GM19035 (cell line): ENCODE measurements around the gene KRTAP5-10.
"Not testable (repeated sequence)": the region's sequence is repeated elsewhere in the genome, so short reads cannot be mapped to it uniquely, and the experiment has no call there.

ENCODE experiments used
- ATAC-seq: cut with Tn5 transposase; IDR thresholded peaks from one replicate; pipeline ENCODE4 v1.9.1; 2021; ENCODE audit not compliant: unreplicated experiment

The KRTAP5-10 gene, protein sequence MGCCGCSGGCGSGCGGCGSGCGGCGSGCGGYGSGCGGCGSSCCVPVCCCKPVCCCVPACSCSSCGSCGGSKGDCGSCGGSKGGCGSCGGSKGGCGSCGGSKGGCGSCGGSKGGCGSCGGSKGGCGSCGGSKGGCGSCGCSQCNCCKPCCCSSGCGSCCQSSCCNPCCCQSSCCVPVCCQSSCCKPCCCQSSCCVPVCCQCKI

DNA sequence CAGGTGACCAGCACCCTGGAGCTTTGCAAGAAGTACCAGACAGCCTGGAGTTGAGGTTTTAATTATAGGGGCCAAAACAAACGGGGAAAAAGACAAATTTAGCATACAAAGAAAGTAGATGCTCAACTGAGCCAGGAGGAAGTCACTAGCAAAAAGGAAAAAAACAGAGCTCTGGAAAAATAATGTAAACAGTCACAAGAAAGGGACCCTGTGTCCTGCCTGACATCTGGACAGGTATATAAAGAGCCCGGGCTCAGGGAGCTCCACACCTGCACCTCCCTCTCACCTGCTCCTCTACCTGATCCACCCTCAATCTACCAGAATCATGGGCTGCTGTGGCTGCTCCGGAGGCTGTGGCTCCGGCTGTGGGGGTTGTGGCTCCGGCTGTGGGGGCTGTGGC, at the start of gene KRTAP5-10:
KRTAP5-10 (plus strand) TSS at position 301 of the 400 bp plus-strand sequence; CDS start at position 326, 25 bp downstream.
- no peak for ATAC-seq

DNA sequence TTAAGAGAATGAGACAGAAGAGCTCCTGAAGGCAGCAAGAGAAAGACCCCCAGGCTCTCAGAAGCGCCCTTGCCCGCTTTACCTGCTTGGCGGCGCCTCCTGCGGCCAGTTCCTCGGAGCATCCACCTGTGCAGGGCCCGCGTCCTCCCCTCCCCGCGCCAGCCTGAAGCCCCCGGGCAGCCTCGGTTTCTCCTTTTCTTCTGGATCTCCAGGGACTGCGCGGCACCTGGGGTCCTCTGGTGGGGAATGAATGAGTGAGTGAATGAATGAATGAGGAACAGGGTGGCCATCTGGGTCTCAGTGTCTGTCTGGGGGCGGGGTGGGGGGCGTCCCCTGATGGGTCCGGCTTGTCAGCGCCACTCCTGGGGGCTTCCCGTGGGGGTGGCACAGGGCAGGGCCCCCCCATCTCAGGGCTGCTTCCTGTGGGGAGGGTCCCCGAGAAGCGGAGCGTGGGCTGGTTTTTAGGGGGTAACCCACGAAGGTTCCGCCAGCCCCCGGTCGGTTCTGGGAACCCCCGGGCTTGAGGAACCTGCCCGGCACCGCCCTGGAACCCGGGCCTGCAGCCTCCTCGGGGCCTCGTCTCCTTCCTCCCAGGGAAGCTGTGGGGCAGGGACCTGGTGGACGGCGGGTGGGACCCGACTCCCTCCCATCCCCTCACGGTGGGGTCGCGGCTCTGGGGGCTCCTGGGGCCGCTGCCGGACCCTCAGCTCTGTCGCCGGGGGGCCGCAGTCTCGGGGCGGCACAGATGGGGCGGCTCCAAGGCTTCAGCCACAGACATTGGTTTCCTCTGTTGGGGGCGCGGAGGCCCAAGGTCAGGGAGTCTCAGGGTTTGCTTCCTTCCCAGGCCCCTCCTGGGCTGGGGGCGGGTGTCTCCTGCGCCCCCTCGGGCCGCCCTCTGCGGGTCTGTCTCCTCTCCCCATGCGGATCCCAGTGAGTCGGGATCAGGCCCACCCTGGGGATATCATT, 46.6 kb upstream of the KRTAP5-10 start:
- no peak for ATAC-seq

DNA sequence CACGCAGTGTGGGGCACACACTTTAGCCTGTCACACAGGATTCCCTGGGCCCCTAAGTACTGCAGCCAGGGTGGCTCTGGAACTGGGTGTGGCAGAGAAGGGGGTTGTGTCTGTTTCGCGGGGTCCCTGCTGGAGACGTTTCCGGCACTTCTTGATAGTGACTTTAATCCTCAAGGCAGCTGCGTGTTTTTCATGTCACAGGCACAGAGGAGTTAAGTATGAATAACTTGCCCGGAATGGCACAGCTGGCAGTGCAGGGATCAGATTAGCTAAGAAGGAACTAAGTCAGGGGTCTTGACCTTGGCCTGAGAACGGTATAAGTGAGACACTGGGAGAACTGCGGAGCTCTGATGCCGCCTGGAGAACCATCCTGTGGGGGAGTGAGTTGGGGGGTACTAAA, 45.8 kb upstream of the KRTAP5-10 start:
- ATAC-seq, result no peak

DNA sequence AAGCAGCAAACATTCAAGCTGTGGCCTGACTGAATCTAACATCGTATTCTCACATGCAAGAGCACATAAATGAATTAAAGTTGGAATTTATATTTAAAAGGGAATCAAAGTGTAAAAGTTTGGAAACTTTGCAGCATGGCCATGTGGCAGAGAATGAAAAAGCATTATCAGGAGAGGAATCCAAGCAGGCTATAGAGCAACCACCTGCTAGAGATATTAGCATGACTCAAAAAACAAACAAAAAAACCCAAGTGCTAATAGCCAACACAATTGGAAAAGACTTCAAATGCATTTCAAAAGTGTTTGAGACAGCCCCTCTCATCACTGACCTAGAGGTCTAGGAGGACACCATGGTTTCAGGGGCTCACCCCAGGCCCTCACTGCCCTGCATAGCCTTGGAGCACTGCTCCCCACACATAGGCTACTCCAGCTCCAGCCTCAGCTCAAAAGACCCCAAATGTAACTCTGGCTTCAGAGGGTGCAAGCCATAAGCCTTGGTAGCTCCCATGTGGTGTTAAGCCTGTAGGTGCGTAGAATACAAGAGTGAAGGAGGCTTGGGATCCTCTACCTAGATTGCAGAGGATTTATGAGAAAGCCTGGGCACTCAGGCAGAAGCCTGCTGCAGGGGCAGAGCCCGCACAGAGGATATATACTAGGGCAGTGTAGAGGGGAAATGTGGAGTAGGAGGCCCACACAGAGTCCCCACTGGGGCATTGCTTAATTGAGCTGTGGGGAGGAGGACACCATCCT, 40.0 kb upstream of the KRTAP5-10 start:
- no peak for ATAC-seq

DNA sequence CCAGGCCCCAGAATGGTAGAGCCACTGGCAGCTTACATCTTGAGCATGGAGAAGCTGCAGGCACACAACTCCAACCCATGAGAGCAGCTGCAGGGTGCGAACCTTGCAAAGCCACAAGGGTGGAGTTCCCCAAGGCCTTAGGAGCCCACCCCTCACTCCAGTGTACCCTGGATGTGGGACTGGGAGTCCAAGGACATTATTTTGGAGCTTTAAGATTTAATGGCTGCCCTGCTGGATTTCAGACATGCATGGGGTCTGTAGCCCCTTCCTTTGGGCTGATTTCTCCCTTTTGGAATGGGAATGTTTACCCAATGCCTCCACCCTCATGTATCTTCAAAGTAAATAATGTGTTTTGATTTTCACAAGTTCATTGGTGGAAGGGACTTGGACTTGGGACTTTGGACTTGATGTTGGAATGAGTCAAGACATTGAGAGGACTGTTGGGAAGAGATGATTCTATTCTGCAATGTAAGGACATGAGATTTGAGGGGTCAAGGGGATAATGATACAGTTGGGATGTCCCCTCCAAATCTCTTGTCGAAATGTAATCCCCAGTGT, 39.3 kb upstream of the KRTAP5-10 start:
- ATAC-seq, result no peak

DNA sequence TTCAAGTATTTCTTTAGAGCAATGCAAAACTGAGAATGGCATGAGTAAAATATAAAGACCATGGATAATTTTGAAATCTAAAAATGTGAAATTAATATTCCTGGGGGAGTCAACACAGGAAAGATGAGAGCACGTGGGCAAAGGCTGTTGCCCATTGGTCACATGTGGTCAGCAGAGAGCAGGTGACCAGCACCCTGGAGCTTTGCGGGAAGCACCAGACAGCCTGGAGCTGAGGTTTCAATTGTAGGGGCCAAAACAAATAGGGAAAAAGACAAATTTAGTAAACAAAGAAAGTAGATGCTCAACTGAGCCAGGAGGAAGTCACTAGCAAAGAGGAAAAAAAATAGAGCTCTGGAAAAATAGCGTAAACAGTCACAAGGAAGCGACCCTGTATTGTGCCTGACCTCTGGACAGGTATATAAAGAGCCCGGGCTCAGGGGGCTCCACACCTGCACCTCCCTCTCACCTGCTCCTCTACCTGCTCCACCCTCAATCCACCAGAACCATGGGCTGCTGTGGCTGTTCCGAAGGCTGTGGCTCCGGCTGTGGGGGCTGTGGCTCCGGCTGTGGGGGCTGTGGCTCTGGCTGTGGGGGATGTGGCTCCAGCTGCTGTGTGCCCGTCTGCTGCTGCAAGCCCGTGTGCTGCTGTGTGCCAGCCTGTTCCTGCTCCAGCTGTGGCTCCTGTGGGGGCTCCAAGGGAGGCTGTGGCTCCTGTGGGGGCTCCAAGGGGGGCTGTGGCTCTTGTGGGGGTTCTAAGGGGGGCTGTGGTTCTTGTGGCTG, 38.4 kb upstream of the KRTAP5-10 start, which contains the start of gene KRTAP5-7:
KRTAP5-7 (plus strand) TSS at position 472 of the 780 bp plus-strand sequence; CDS start at position 506, 34 bp downstream.
- not testable (repeated sequence) for ATAC-seq

DNA sequence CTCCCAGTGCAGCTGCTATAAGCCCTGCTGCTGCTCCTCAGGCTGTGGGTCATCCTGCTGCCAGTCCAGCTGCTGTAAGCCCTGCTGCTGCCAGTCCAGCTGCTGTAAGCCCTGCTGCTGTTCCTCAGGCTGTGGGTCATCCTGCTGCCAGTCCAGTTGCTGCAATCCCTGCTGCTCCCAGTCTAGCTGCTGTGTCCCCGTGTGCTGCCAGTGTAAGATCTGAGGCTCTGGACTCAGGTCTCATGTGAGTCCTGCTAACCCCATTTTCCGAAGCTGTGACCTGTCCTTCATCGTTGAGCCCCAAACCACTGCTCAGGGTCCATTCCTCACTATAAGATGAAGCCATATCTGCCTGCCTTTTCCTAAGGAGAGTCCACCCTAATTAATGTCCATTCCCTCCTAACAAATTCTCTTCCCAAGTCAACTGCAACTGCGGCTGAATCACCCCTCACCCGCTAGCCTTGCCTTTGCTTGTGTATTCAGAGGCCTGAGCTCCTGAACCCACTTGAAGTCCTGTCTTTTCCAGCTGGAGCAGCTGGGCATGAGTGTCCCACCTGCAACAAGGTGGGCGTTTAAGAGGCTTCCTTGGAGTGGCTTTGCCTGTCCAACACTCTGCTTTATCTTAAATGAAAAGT, 37.7 kb upstream of the KRTAP5-10 start:
- ATAC-seq, result no peak

DNA sequence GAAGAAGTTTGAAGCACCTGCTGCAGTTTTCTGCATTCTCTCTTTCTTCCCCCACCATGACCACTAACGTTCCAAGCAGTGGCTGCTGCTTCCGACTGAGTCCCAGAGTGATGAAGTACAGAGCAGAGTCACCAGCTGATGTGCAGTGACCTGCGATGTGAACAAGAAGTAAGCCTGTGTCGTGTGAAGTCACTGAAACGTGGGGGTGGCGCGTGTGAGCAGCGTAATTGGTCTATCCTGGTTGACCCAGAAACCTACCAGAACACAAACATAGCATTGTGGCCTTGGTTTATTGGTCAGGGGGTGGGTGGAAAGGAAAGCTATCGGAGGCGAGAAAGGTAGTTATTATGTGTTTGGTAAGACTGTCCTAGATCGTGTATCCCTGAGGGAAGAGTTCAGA, 34.8 kb upstream of the KRTAP5-10 start:
- ATAC-seq, result no peak

DNA sequence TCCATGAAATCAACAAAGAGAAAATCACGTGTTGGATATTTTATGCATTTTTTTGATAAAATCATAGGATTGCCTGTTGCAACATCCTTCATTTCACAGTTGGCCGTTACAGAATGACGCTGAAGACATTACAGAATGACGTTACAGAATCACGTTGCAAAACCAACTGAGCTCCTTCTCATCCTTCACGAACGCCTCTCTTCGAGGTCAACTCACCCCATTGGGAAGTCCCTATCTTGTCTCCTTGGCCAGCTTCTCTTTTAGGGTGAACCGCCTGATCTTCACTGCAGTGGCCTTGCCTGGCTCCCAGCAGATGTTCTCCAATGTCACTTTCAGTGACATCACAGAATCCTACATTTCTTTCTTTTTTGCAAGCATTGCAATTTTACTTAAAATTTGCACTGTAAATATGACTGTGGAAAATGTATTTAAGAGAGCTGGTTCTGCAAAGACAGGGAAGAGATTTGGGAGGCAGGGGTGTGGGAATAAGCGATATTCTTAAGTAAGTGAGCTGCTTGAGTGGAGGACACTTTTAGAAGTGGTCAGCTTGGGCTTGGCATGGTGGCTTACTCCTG, 33.2 kb upstream of the KRTAP5-10 start:
- ATAC-seq, result no peak

DNA sequence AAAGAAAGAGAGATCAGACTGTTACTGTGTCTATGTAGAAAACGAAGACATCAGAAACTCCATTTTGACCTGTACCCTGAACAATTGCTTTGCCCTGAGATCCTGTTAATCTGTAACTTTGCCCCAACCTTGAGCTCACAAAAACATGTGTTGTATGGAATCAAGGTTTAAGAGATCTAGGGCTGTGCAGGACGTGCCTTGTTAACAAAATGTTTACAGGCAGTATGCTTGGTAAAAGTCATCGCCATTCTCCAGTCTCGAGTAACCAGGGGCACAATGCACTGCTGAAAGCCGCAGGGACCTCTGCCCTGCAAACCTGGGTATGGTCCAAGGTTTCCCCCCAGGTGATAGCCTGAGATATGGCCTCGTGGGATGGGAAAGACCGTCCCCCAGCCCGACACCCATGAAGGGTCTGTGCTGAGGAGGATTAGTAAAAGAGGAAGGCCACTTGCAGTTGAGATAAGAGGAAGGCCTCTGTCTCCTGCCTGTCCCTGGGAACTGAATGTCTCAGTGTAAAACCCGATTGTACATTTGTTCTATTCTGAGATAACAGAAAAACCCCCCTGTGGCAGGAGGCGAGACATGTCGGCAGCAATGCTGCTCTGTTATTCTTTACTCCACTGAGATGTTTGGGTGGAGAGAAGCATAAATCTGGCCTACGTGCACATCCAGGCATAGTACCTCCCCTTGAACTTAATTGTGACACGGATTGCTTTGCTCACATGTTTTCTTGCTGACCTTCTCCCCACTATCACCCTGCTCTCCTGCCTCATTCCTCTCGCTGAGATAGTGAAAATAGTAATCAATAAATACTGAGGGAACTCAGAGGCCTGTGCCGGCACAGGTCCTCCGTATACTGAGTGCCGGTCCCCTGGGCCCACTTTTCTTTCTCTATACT, 30.4 kb upstream of the KRTAP5-10 start:
- not testable (repeated sequence) for ATAC-seq

DNA sequence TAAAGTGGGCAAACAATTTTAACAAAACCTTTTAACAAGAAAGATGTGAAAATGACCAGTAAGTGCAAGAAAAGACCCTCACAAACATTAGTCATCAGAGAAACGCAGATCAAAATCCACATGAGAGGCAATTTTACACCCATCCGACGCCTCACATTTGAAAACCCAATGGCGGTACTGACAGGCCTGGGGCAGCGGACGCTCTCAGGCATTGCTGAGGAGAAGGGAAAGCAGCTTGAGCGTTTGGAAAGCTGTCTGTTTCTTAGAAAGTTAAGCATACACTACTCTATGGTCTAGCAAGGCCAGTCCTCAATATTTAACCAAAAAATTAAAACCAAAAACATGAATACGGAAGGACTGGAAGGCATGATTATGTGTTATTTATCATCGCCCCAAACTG, 29.5 kb upstream of the KRTAP5-10 start:
- no peak for ATAC-seq

DNA sequence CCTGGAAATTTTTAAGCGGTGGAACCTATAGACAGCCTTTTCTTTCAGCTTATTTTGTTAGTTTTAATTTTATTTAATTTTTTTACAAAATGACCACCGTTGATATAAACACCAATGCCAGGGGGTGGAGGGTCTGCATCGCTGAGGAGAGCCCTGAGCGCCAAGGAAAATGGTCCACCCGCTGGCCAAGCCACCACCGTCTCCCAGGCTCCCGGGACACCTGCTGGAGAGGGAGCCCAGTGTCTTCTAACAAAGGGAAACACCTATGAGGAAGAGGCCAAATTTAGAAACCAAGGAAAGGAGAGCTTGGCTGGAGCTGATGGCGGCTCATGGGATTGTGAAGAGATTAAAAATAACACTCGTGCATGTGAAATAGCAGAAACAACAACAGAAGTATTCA, 27.8 kb upstream of the KRTAP5-10 start:
- no peak for ATAC-seq

DNA sequence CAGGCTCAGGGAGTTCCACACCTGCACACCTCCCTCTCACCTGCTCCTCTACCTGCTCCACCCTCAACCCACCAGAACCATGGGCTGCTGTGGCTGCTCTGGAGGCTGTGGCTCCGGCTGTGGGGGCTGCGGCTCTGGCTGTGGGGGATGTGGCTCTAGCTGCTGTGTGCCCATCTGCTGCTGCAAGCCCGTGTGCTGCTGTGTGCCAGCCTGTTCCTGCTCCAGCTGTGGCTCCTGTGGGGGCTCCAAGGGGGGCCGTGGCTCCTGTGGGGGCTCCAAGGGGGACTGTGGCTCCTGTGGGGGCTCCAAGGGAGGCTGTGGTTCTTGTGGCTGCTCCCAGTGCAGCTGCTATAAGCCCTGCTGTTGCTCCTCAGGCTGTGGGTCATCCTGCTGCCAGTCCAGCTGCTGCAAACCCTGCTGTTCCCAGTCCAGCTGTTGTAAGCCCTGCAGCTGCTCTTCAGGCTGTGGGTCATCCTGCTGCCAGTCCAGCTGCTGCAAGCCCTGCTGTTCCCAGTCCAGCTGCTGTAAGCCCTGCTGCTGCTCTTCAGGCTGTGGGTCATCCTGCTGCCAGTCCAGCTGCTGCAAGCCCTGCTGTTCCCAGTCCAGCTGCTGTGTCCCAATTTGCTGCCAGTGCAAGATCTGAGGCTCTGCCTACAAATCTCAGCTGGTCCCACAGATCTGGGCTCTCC, 27.2 kb upstream of the KRTAP5-10 start, which contains the start of gene KRTAP5-8:
KRTAP5-8 (plus strand) TSS at position 49 of the 689 bp plus-strand sequence; CDS start at position 80, 31 bp downstream.
- not testable (repeated sequence) for ATAC-seq

DNA sequence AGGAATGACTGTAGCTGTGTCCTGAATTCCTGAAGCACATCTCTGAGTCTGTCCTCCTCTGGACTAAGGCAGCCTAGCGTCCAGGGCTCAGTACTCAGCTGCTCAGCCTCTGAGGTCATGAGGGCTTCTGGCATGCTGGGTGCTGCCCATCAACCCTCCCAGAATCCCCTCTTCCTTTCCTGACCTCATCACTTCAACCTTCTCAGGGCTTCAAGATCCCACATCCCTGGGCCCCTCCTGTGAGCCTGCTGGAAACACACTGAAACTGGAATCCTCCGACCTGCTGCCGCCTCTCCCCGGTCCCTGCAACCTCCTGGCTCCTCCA, 26.7 kb upstream of the KRTAP5-10 start:
- no peak for ATAC-seq

DNA sequence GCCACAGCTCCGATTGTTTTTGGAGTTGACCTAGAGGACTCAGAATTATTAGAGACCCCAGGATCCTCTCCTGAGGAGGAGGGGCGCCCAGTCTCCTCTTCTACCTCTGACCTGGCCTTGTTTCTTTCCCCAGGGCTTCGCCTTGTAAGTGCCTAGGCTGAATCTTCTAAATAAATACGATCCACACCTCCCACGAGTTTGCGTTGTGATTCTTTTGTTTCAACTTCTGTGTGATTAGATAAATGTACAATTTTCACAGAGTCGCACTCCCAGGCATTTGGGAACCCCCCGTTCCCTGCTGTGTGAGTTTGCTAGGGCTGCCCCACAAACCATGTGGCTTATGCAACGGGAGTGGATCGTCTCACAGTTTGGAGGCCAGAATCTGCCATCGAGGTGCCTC, 26.3 kb upstream of the KRTAP5-10 start:
- ATAC-seq, result no peak

DNA sequence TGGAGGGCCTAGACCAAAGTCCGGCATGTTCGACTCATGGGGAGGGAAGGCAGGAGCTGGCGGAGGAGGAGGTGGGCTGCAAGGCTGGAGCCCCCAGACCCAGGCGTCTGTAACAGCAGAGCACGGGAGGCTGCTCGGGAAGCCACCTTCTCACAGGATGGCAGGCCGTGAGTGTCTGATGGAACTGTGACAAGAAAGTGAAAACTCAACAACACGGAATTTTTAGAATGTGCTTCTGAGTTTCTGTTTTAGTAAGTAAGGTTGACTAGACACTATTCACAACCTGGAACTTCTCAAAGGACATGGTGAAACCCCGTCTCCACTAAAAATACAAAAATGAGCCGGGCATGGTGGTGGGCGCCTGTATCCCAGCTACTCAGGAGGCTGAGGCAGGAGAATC, 25.4 kb upstream of the KRTAP5-10 start:
- ATAC-seq, result not testable (repeated sequence)

DNA sequence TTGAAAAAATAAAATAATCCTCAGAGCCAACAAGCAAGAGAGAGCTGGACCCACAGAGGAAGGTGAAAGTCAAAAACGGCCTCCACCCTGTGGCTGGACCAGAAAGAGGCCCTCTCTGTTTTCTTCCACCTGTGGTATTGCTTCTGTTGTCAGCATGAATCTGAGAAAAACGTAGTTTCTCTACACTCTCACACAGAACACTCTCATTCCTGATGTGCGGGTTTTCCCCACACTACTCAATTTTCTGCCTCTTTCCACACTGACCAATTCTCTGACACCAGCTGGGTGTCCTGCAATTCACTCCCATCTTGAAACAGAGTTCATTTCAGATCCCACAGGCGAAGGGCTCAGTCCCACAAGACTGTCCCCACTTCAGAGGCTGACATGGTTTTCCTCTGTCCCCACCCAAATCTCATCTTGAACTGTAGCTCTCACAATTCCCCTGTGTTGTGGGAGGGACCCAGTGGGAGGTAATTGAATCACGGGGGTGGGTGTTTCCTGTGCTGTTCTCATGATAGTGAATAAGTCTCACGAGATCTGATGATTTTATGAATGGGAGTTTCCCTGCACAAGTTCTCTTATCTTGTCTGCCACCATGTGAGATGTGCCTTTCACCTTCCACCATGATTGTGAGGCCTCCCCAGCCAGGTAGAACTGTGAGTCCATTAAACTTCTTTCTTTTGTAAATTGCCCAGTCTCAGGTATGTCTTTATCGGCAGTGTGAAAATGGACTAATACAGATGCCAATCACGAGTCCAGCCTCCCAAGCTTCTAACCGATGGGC, 24.6 kb upstream of the KRTAP5-10 start:
- ATAC-seq, result peak; percentile 55
